HepG2 (cell line): ENCODE measurements around the gene CACNA2D3. TPM values are rescaled to one million over a fixed set of nuclear protein-coding genes. Genes with fewer than 3 reads are reported as not detected.

Source experiments
- ATAC-seq: fragments of 200-7000 bp; cut with Tn5 transposase; 3 replicates; pipeline ENCODE4 v1.9.1; 2020; ENCODE audit warnings: mild to moderate bottlenecking, moderate library complexity
- BruUV-seq: library from RNA; stranded (reverse); fragments of 400-500 nt; replicated peaks from 2 replicates; lab custom pipeline; 2021; lab: Mats Ljungman, UMichigan
- CTCF ChIA-PET: fragments of 300-600 bp; formaldehyde crosslinking; extraction: SDS; loops from one replicate; lab custom pipeline; 2021; ENCODE audit warnings: low total read pairs, inconsistent platforms, low intra/inter-chr PET ratio; lab: Yijun Ruan, JAX
- POLR2A ChIA-PET: fragments of 350-600 bp; sonication (Branson Sonifier 250); formaldehyde crosslinking; loops from one replicate; lab custom pipeline; 2020; ENCODE audit warnings: antibody characterized with exemption, inconsistent platforms; lab: Yijun Ruan, JAX
- DNase-seq: peaks from one replicate; pipeline ENCODE4 v3.0.0-alpha.2; 2015; ENCODE audit warnings: low spot score
- FAIRE-seq: peaks from 3 replicates; lab custom pipeline; 2011; peaks lifted over from hg19 to GRCh38; lab: Jason Lieb, UNC
- H2AFZ ChIP-seq: one replicate; pipeline ENCODE4 v1.6.1; 2011; ENCODE audit warnings: low read length, inconsistent platforms
- H3K27ac ChIP-seq: fragments of 300-600 bp; 3 replicates; pipeline ENCODE4 v1.8.0; 2011; ENCODE audit warnings: mixed run types, mild to moderate bottlenecking, mixed read lengths, low read length, inconsistent platforms; ENCODE audit not compliant: insufficient read depth; ENCODE audit errors: extremely low read length
- H3K27me3 ChIP-seq, 2 experiments: fragments of 200-600 bp in 1 of 2; 2 replicates in 1 of 2; 3 replicates in 1 of 2; pipeline versions ENCODE4 v1.6.0 to v1.8.0; 2011; ENCODE audit warnings: low read length in 2 of 2, mild to moderate bottlenecking in 2 of 2, moderate library complexity in 2 of 2, inconsistent platforms in 1 of 2; ENCODE audit not compliant: insufficient read depth in 2 of 2, control insufficient read depth in 1 of 2
- H3K36me3 ChIP-seq, 2 experiments: fragments of 200-600 bp in 1 of 2; replicated peaks in 1 of 2; 2 replicates in 1 of 2; 3 replicates in 1 of 2; pipeline versions ENCODE4 v1.5.1 to v1.8.0; 2011; ENCODE audit warnings: low read length in 2 of 2, inconsistent platforms in 1 of 2; ENCODE audit not compliant: insufficient read depth in 2 of 2, control insufficient read depth in 1 of 2
- H3K4me1 ChIP-seq: 2 replicates; pipeline ENCODE4 v1.5.1; 2012; ENCODE audit warnings: low read length, inconsistent platforms; ENCODE audit not compliant: insufficient read depth
- H3K4me2 ChIP-seq: 2 replicates; pipeline ENCODE4 v1.6.0; 2011; ENCODE audit warnings: low read depth, low read length, inconsistent platforms
- H3K4me3 ChIP-seq, 3 experiments: fragments of 200-600 bp in 1 of 3; sonication (generic), shearing (Covaris generic) in 1 of 3; replicated peaks in 1 of 3; 2 replicates each; pipeline ENCODE4 v1.5.1; 2011 to 2016; ENCODE audit warnings: low read length in 3 of 3, inconsistent platforms in 2 of 3, low read depth in 2 of 3, mild to moderate bottlenecking in 2 of 3, control low read depth in 1 of 3, mixed read lengths in 1 of 3; ENCODE audit not compliant: insufficient read depth in 1 of 3
- H3K79me2 ChIP-seq: one replicate; pipeline ENCODE4 v1.6.1; 2011; ENCODE audit warnings: low read length, inconsistent platforms; ENCODE audit not compliant: insufficient read depth
- H3K9ac ChIP-seq: 2 replicates; pipeline ENCODE4 v1.6.0; 2011; ENCODE audit warnings: mild to moderate bottlenecking, low read depth, low read length, inconsistent platforms; ENCODE audit not compliant: insufficient read depth
- H3K9me3 ChIP-seq: 2 replicates; pipeline ENCODE4 v1.5.1; 2012; ENCODE audit warnings: mild to moderate bottlenecking, low read length
- H4K20me1 ChIP-seq: 2 replicates; pipeline ENCODE4 v1.6.0; 2011; ENCODE audit warnings: inconsistent platforms, mild to moderate bottlenecking, low read length, moderate library complexity; ENCODE audit not compliant: insufficient read depth
- ATF7 ChIP-seq, 2 experiments: fragments of 450-650 bp in 1 of 2; sonication (generic) in 1 of 2; formaldehyde crosslinking in 1 of 2; IDR thresholded peaks; 2 replicates each; pipeline versions ENCODE4 v1.4.0 to v1.6.1; 2016 to 2020; ENCODE audit warnings: antibody characterized with exemption in 1 of 2, mild to moderate bottlenecking in 1 of 2, missing genetic modification reagents in 1 of 2
- CREM ChIP-seq, 2 experiments: sonication (generic) in 1 of 2; formaldehyde crosslinking in 1 of 2; IDR thresholded peaks; 2 replicates each; pipeline versions ENCODE4 v1.4.0 to v1.6.1; 2016 to 2020; ENCODE audit warnings: antibody characterized with exemption in 1 of 2, mild to moderate bottlenecking in 1 of 2, missing genetic modification reagents in 1 of 2
- ETS1 ChIP-seq: sonication (generic); formaldehyde crosslinking; IDR thresholded peaks from 2 replicates; pipeline ENCODE4 v1.4.0; 2020; ENCODE audit warnings: missing genetic modification reagents
- IRX3 ChIP-seq: sonication (generic); formaldehyde crosslinking; IDR thresholded peaks from 2 replicates; pipeline ENCODE4 v1.8.1; 2023; ENCODE audit warnings: mild to moderate bottlenecking, low read depth, missing genetic modification reagents, borderline replicate concordance
- NFKBIZ ChIP-seq: IDR thresholded peaks from 2 replicates; pipeline ENCODE4 v1.6.1; 2018; ENCODE audit warnings: missing genetic modification reagents, missing compliant biosample characterization
- NR1H2 ChIP-seq: sonication (generic); formaldehyde crosslinking; IDR thresholded peaks from 2 replicates; pipeline ENCODE4 v1.8.1; 2022; ENCODE audit warnings: low read depth, missing genetic modification reagents, borderline replicate concordance
- TRIM24 ChIP-seq: sonication (generic); formaldehyde crosslinking; IDR thresholded peaks from 2 replicates; pipeline ENCODE4 v1.8.0; 2022; ENCODE audit warnings: mild to moderate bottlenecking, missing genetic modification reagents
- ZNF142 ChIP-seq: sonication (generic); formaldehyde crosslinking; IDR thresholded peaks from 2 replicates; pipeline ENCODE4 v1.4.0; 2020; ENCODE audit warnings: missing genetic modification reagents
- ZNF788 ChIP-seq: sonication (generic); formaldehyde crosslinking; IDR thresholded peaks from 2 replicates; pipeline ENCODE4 v1.5.0; 2020; ENCODE audit warnings: mild to moderate bottlenecking, missing genetic modification reagents, borderline replicate concordance
- WGBS: methylation state at CpG from one replicate; pipeline ENCODE4 v1.1.6; 2017; ENCODE audit warnings: low lambda C conversion rate; 5-methylcytosine and 5-hydroxymethylcytosine counted together
- in situ Hi-C: cut with HindIII; loops from 2 replicates; pipeline ENCODE4 v1.10.0; 2017; ENCODE audit warnings: low pct_unique_long_range_greater_than_20kb; ENCODE audit not compliant: extremely low pct_ligation_motif_present
- intact Hi-C: fragments of 100-400 bp; cut with micrococcal nuclease; formaldehyde crosslinking; loops from one replicate; pipeline ENCODE4 v1.10.0; 2022; ENCODE audit not compliant: unreplicated experiment
- polyA plus RNA-seq, 8 experiments: library from polyadenylated mRNA; depleted of rRNA in 3 of 8; stranded (reverse) in 7 of 8; unstranded in 1 of 8; fragments of >200 nt; fragmentation: Illumina TruSeq in 4 of 8; extraction: Trizol in 4 of 8; gene quantifications; 2 replicates each; pipeline versions ENCODE4 v1.2.1 to v1.2.3, GENCODE V29; 2011 to 2016; ENCODE audit warnings: low read depth in 4 of 8, missing spikeins in 1 of 8, mixed read lengths in 1 of 8; ENCODE audit not compliant: insufficient read depth in 1 of 8
- total RNA-seq, 5 experiments: library from RNA; depleted of rRNA; stranded (reverse); fragments of >200 nt; fragmentation: Illumina TruSeq; extraction: Trizol; gene quantifications; 2 replicates each; pipeline ENCODE4 v1.2.3, GENCODE V29; 2016; ENCODE audit warnings: low read depth in 1 of 5

Gene CACNA2D3
- total and polyA plus RNA-seq, 2 of the 13 experiments (the other 11 are each of a cell fraction or from before 2014, with no cell fraction given), result not detected

- TF ChIP-seq ZNF142, result no peak
- TF ChIP-seq IRX3, result no peak
- no peak for TF ChIP-seq NR1H2 (CRISPR knock-in tag)
These were observed 765.8 kb downstream of the CACNA2D3 start (continued) for GRCh38 chr3:54888162-54888561.

GRCh38 chr3:54888873-54889272 is 766.5 kb downstream of the CACNA2D3 start:
- no peaks in the 10 kb centered on the region for H3K9me3 ChIP-seq
- no peak overlapping the region for H3K4me3 ChIP-seq
- WGBS, result 48% methylated on average over 1 of the region's 1 CpG
- no peak for DNase-seq
- no TSS peak for BruUV-seq
- in situ Hi-C loops (no loop called here), intact Hi-C loops (no loop called here)
- H3K4me2 ChIP-seq, result no peak overlapping the region
- no peaks in the 10 kb centered on the region; a peak in 1 of 5 replicates for H3K27me3 ChIP-seq
- ATAC-seq, result no peak
- H3K4me1 ChIP-seq, result no peaks in the 10 kb centered on the region
- no peaks in the 10 kb centered on the region for H4K20me1 ChIP-seq
- no peak for FAIRE-seq
- no peak overlapping the region for H3K9ac ChIP-seq
- H3K27ac ChIP-seq, result no peak overlapping the region
- H3K36me3 ChIP-seq, result no peaks in the 10 kb centered on the region
- no peak overlapping the region for H2AFZ ChIP-seq
- POLR2A ChIA-PET, result no interaction called here
- no peaks in the 10 kb centered on the region for H3K79me2 ChIP-seq
- CTCF ChIA-PET, result no interaction called here
- TF ChIP-seq ZNF788 (no peak), CREM (IDR thresholded peaks at IDR 0.05) (no peak), CREM (CRISPR knock-in tag; IDR thresholded peaks at IDR 0.05) (no peak), ETS1 (CRISPR knock-in tag) (no peak), NFKBIZ (no peak), TRIM24 (CRISPR knock-in tag) (no peak), ATF7 (IDR thresholded peaks at IDR 0.05) (no peak), ATF7 (CRISPR knock-in tag; IDR thresholded peaks at IDR 0.05) (no peak)
